NCI-H748 (cell line): Measurements from ENCODE around the gene RALGPS2.

Experiments used
- DNase-seq: peaks from one replicate; lab custom pipeline; 2025; ENCODE audit not compliant: unreplicated experiment; lab: John Stamatoyannopoulos, UW

The RALGPS2 gene

DNA sequence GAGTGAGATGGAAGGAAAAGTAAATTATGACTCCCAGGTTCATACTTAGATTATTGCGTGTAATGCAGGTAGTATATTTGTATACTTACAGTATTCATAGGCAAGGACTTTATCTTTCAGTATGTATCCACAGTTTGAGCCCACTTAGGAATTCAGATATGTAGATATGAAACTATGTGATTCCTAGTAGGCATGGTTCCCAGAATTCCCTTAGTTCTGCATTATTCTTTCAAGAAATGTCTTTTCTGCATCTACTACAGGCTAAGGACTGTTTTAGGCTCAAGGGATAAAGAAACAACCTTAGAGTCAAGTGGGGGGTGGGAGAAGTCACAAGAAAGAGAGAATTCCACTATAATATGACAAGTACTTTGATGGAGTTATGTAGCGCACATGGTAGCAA, 132.1 kb downstream of the RALGPS2 start:
- DNase-seq: no peak

DNA sequence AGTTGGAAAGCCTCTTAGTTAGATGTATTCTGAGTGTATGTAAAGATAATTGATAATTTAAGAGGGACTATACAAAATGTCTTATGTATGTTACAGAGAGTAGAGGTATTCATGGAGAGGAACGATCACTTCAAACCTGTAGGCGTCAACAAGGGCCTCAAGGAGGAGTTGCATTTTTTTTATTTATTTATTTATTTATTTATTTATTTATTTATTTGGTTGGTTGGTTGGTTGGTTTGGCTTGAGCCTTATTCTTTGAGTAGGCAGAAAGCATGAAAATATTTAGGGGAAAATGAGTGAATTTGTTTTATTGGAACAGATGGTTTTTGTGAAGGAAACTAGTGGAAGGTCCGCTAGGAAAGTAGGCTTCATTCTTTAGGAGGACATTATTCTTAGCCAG, 137.4 kb downstream of the RALGPS2 start:
- DNase-seq: no peak

- no peak for DNase-seq
These were observed 137.8 kb downstream of the RALGPS2 start for GRCh38 chr1:178862864-178863263.

- no peak for DNase-seq
These were observed 139.3 kb downstream of the RALGPS2 start for GRCh38 chr1:178864326-178864725.

GRCh38 chr1:178867670-178868069, 142.6 kb downstream of the RALGPS2 start:
- no peak for DNase-seq

DNA sequence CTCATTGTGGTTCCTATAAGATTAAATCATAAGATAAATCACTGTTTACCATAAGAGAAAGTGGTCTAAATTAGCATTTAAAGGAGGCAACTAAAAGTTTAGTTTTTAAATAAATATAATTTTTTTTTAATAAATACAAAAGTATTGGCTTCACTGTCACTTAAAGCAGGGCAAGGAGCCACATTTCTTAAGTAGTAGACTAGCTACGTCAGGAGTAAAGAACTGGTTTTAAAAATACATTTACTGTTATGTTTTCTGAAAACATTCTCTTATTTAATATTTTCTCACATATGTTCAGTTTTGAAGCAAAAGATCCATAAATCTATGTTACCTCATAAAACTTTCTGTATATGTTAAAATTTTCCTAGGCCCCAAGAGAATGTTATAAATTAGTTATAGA, 143.7 kb downstream of the RALGPS2 start:
- DNase-seq: no peak

DNA sequence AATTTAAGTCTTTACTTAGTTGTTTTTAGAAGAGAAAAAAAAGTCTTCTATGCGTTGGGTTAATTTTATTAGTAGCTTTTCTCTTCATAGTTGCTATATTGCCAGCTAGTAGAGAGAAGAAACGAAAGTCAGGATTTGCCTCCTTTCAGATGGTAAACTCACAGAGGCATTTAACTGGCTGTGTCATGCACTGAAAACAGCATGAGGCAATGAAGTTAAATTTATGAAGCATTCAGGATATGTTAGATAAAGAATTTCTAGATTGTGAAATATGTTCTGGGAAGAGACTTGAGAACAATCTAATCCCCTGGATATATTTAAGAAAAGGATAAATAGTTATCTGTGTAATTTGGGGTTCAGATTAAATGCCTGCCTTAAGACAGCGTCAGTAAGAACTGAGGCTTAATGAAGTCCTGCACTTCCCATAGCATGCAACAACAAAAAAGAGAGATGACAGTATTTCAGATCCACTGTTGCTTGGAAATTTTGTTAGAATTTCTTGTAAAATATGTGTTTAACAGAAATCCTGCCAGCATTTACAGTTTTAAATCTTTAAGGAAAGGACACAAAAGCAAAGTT, 144.2 kb downstream of the RALGPS2 start:
- DNase-seq: no peak

GRCh38 chr1:178870221-178870620, 145.2 kb downstream of the RALGPS2 start:
- no peak for DNase-seq

DNA sequence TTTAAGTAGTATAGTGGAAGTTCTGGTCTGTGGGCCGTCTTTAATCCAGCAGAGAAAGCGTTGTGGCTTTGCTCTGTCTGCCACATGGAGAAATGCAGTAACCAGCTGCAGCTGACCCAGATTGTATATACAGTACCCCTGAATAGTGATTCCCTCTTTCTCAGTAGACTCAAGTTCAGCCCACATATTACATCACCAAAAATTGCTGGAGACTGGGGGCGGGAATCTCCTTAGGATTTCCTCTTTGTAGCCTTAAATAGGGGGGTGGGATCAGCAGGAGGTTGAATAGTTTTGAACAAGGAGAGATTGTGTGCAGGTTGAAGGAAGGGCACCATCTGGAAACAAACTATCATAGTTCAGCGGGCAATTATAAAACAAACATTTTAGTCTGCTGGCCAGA, 145.9 kb downstream of the RALGPS2 start, which contains the start of gene ANGPTL1:
TSS of gene ANGPTL1 (minus strand) at position 134 of the 400 bp plus-strand sequence. CDS start 5,301 bp downstream, outside the sequence.
- no peak for DNase-seq

GRCh38 chr1:178871551-178872320, 146.7 kb downstream of the RALGPS2 start:
- DNase-seq: no peak

- DNase-seq: no peak
These were observed 149.9 kb downstream of the RALGPS2 start for GRCh38 chr1:178874966-178875365.

GRCh38 chr1:178875936-178876335, 150.9 kb downstream of the RALGPS2 start:
- no peak for DNase-seq

- DNase-seq: no peak
These were observed 152.9 kb downstream of the RALGPS2 start for GRCh38 chr1:178877896-178878295.

DNA sequence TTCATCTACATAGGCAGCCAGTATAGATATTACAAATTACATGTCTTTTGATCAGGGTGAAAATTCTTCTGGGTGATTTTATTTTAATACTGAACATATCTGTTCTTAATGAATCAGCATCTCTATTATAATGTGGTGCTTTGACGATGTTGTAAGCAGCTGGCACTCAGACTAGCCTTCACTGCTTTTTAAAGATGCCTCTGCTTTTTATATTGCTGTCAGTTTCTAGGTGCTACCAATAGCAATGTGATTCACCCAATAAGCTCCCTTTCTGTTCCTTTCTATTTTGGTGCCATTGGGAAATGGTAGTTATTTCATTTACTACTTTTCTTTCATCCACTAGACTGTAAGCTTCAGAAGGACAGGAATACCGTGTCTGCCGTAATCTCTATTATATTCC, 156.9 kb downstream of the RALGPS2 start:
- no peak for DNase-seq

DNA sequence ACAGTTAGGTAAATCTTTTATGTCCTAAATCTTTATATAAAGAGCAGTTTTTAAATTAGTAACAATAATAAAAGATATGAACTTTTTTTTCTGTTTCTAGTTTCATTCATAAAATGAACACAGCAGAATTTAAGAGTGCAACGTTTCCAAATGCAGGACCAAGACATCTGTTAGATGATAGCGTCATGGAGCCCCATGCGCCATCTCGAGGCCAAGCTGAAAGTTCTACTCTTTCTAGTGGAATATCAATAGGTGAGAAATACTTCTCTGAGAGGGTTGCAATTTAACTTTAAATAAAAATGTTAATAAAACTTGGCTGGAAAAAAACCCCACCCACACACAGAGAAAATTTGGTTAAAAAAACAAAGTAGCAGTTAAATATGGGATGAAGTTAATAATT, 160.8 kb downstream of the RALGPS2 start:
- DNase-seq: no peak

GRCh38 chr1:178886551-178886950, 161.5 kb downstream of the RALGPS2 start:
- no peak for DNase-seq

- no peak for DNase-seq
These were observed 170.9 kb downstream of the RALGPS2 start for GRCh38 chr1:178895928-178896327.

DNA sequence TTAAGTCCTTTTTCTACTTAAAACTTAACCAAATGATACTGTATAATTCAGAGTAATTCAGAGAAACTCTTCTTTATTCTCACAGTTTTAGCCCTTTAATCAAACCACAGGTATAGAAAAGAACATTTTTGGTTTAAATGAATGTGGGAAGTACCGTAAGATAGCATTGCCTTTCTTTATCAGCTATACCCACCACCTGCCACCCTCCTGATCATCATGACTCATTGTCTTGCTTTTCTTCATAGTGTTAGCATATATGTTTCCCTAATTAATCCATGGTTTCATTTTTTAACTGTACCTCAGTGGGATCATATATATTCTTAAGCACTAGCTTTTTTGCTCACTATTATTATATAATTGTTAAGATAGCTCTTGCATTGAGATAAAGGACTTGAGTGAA, 173.4 kb downstream of the RALGPS2 start:
- DNase-seq: no peak

GRCh38 chr1:178899402-178899801, 174.4 kb downstream of the RALGPS2 start:
- DNase-seq: no peak

GRCh38 chr1:178901482-178902125, 176.6 kb downstream of the RALGPS2 start:
- DNase-seq: no peak

- DNase-seq: no peak
These were observed 183.3 kb downstream of the RALGPS2 start for GRCh38 chr1:178908358-178908757.

DNA sequence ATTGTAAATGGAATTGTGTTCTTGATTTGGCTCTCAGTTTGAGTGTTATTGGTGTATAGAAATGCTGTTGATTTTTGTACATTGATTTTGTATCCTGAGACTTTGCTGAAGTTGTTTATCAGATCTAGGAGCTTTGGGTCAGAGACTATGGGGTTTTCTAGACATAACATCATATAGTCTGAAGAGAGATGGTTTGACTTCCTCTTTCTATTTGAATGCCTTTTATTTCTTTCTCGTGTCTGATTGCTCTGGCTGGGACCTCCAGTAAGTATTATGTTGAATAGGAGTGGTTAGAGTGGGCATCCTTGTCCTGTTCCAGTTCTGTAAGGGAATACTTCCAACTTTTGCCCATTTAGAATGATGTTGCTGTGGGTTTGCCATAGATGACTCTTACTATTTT, 185.0 kb downstream of the RALGPS2 start:
- no peak for DNase-seq
